GM19395 (cell line): ENCODE results near the gene PAX4.

ENCODE experiments used
- ATAC-seq: cut with Tn5 transposase; IDR thresholded peaks from one replicate; pipeline ENCODE4 v1.9.1; 2021; ENCODE audit warnings: mild to moderate bottlenecking, moderate library complexity; ENCODE audit not compliant: unreplicated experiment

Gene PAX4

DNA sequence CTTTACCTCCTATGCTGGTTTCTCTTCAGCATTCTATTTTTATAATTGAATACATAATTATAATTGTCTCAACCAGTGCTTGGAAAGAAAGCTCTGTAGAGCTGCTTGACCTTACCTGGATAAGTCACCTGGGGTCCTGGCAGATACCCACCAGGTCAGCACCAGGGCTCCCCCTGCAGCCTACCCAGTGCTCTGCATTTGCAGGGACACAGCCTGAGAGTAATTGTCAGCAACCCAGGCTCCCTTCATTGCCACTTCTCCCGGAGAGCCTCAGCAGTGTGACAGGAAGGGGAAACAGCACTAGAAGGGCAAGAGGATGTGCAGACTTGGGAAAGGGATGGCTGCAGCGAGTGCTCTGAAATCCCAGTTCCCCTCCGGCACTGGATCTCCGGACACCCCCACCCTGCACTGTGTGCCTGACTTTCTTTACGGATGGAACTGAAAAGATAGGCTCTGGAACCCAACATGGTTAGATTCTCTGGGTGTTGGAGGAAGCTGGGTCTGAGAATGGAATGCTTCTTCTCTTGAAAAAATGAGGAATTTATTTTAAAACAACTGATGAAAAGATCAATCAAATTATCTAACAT, 11.4 kb upstream of the PAX4 start:
- peak; percentile 76 for ATAC-seq

DNA sequence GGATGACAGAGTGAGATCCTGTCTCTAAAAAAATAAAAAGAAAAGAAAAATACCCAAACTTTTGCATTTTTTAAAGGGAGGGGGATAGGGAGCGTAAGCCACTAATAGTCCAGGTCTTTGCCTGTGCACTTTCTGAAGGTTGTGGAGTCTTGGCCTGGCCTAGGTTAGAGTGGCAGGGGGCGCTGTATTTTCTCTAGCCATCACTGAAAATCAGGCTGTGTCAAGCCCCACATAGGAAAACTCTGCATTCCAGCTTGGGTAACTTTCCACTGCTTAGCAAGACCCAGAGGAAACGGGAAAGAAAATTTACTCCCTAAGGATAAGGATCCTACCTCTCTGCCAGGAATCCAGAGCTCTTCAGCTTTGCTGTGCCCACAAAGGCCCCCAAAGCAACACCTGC, 10.5 kb upstream of the PAX4 start:
- ATAC-seq: no peak

DNA sequence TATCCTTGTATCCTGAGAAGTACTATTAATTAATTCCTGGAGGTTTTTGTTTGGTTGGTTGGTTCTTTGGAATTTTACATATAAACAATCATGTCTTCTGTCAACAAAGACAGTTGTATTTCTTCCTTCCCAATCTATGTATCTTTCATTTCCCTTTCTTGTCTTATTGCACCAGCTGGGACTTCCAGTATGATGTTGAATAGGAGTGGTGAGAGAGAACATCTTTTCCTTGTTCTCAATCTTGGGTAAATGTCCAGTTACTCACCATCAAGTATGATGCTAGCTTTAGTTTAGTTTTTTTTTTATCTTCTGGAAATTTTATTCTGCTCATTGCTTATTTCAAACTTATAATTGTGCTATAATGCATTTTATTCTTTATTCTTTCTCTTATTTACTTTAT, 7.4 kb upstream of the PAX4 start:
- no peak for ATAC-seq

DNA sequence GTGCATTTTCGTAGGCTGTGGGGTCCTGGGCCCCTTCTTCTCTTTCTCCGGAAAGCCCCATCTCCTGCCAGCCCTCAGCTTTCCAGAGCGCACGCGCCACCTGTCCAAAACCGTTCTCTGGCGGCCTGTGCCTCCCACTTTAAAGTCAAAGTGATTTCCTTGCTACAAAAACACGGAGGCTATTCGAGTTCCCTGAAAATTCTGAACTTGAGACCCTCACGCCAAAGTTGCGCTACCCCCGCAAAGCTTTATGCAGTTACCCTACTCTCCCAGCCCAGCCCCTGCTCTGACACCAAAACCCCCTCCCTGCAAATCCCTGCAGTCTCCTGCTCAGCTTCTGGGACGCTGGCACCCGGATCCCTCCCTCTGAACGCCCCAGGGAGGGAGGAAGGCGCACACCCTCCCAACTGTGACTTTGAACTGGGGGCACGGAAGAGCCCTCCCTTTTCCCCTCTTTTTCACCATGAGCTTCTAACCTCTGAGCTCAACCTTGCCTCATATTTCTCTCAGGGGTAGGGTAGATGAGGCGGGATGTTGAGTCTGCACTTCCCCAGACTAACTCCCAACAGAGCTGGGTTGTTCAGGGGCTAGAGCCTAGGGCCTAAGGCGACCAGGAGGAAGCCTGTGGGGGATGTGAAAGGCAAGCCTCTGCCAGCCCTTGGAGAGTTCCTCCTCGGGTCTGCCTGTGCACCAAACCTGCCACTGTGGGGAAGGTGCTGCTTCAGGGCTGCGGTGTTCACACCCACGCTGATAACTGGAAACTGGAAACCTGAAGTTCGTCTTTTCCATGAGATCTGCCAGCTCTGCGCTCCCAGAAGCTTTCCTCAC, 2.7 kb upstream of the PAX4 start:
- no peak for ATAC-seq

DNA sequence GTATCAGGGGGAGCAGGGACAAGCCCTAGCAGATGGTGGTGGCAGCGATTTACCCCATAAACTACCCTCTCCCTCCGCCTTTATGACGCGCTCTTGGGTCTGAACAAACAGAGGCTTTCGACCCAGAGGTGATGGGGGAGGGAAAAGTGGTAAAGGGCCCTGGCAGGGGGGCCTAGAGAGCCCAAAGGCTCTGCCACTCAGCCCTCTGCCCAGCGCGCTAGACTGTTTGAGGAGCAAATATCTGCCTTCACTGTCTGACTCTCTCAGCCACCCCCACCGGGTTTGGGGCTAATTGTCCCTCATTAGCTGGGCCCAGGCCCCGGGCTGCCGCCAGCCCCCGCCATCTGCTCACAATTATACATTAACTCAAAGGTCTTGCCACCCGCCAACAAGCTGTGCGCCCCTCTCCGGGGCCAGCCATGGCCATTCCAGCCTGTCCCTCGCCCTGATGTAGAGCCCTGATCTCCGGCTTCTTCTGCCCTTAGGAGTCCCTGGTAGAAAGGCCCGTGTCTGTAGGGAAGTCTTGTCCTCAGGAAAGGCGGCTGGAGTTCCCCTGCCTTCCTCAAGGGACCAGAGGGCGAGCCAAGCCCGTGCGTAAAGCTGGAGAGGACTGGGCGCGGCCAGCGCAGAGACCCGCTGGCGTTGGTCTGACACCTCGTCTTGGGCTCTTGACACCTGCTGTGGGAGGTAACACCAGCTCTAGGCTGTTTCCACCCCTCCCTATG, 1.9 kb upstream of the PAX4 start:
- no peak for ATAC-seq

DNA sequence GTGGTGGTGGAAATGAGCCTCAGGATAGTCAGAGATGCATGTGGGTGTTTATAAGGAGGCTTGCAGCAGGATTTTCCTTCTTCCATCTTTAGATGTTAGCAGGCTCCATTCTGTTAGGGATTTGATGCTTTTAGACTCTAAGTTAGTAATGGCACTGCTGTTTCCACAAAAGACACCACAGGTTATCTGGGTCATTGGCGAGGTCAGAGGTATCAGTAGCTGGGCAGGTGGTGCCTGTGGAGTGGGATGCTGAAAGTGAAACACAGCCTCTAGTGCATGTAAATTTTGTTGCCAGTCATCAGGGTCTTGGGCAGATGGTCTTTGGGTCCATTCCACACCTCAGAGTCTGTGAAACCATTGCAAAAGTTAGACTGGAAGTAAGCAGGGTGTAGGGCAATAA, 833 bp upstream of the PAX4 start:
- ATAC-seq: no peak

DNA sequence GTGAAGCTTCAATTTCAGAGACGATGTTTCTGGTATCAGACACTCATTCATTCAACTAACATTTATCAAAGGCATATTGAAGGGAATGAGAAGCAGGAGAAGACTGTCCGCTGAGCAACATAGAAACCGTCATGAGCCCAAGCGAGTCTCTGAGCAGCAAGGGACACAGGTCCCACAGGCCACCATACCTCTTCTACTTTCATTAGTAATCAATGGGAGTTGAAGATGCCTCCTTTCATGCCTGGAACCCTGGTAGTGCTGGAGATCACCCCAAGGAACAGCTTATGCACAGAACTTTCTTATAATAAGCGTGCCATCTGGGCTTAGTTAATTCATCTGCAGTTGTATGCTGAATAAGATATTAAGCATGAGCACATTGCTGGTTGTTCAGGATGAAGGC, 1.2 kb downstream of the PAX4 start:
- ATAC-seq: no peak

DNA sequence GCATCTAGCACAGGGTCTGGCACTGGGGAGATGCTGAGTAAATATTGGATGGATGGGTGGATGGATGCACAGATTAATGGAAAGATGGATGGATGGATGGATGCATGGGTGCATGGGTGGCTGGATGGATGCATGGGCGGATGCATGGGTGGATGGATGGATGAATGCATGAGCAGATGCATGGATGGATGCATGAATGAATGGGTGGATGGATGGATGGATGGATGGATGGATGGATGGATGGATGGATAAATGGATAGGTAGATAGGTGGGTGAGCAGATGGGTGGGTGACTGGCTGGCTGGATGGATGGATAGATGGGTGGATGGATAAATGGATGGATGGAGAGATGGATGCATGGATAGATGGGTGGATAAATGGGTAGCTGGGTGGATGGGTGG, 5.7 kb downstream of the PAX4 start:
- ATAC-seq: no peak

DNA sequence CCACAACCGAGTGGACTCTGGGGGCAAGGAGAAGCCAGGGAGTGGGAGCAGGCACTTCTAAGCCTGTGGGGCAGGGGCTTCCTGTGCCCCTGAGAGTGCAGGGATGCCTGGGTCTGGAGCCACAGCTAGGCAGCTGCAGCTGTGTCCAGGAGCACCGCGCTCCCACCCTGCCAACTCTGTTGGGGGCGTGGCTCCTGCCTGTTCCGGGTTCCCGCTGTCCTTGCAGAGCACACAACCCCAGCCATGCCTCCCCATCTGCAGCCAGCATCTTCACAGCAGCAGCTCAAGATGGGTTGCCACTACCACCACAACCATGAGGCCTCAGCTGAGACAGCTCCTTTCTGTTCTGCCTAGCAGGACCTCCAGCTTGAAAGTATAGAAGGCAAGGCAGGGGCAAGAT, 8.6 kb downstream of the PAX4 start:
- ATAC-seq: no peak

DNA sequence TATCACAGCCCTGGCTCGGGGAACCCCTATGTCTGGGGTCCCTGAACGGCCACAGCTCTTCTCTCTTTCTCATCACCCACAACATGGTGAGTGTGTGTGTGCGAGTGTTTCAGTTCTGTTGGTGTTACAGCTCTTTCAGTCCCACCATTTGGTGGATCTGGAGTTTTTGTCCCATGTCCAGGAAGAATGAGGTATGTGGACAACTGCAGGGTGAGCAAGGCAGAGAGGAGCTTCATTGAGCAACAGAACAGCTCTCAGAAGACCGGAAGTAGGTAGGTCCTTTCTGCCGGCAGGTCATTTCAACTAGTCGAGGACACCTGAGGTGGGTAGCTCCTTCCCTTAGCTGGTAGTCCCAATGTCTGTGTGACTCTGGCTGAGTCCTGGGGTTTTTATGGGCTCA, 9.5 kb downstream of the PAX4 start:
- ATAC-seq: no peak

DNA sequence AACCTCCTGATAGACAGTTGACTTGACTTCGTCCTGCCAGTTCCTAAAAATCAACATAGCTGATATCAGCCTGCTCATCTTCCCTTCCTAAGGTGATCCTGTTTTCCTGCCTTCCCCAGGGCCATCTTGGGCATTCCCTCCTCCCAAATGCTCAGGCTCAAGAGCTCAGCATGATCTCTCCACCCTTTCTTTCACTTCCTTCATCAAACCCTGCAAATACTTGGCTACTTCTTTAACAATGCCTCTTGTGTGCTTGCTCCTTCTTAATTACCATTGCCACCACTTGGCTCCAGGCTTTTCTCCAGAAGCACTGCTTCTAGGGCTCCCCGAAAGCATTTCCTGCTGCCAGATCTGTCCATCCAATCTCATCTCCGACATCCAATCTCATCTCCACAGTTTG, 17.1 kb downstream of the PAX4 start:
- no peak for ATAC-seq

DNA sequence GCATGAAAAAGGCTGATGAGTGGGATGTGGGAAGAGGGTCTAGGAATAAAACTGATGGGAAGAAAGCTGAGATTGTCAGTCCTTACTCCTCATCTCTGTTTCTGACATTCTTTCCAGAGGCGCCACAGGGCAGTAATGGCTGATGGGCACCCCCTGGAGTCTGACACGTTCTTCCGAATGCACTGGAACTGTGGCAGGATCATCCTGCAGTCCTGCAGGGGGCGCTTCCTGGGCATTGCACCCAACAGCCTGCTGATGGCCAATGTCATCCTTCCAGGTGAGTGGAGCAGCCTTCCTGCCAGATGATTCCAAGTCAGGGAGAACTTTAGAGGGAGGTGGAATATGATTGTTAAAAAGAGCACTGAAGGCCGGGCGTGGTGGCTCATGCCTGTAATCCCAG, 19.6 kb downstream of the PAX4 start:
- no peak for ATAC-seq

DNA sequence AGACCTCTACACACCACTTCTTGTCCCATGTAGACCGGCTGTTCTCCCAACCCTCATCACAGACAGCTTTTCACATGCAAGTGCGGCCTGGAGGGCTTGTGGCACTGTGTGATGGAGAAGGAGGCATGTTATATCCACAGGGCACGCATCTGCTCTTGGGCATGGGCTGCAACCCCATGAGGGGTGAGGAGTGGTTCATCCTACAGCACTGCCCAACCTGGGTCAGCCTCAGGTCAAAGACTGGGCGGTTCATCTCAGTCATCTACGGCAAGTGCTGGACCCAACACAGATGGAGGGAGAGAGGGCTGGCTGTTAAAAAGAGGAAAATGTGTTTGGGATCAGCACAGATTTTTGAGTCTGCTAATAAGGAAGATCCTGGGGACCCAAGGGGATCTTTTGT, 22.2 kb downstream of the PAX4 start:
- no peak for ATAC-seq

DNA sequence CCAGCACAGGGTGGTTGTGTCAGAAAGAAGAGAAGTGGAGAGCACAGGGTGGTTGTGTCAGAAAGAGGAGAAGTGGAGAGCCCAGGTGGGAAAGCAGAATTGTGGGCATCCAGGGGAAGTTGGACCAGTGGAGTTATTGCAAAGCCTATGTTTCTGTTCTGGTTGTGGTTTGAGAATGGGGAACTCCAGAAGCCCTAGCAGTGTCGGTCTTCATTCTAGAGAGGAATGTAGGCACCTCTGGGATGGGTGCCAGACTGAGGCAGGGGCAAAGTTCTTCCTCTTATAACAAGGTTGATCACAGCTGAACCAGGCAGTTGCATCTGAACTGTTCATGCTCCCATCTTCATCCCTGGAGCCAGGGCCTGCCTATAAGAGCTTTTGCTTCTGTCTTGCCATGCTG, 23.5 kb downstream of the PAX4 start:
- ATAC-seq: no peak

DNA sequence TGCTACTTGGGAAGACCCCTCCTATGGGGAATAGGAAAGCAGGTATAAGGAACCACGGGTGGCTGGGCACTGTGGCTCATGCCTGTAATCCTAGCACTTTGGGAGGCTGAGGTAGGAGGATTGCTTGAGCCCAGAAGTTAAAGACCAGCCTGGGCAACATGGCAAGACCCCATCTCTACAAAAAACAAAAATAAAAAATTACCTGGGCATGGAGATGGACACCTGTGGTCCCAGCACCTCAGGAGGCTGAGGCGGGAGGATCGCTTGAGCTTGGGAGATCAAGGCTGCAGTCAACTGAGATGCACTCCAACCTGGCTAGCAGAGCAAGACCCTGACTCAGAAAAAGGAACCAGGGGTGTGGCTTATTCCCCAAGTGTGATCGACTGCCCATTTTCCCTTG, 25.4 kb downstream of the PAX4 start:
- ATAC-seq: no peak

DNA sequence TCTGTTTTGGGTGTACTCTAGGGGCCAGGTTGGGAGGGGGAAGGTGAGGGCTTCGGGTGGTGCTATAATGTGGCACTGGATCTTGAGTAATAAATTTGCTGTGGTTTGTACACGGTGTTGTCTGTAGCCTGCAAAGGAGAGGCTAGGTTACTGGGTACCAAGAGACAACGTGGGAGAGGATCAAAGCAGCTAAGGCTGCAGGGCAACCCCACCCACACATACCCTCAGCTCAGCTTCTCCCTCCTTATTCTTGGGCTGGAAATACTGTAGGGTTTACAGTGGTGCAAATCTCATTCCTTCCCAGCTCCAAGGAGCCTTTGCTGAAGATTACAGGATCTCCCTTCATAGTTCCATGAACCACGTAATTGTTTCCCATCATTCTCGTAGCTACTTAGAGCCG, 26.4 kb downstream of the PAX4 start:
- no peak for ATAC-seq

DNA sequence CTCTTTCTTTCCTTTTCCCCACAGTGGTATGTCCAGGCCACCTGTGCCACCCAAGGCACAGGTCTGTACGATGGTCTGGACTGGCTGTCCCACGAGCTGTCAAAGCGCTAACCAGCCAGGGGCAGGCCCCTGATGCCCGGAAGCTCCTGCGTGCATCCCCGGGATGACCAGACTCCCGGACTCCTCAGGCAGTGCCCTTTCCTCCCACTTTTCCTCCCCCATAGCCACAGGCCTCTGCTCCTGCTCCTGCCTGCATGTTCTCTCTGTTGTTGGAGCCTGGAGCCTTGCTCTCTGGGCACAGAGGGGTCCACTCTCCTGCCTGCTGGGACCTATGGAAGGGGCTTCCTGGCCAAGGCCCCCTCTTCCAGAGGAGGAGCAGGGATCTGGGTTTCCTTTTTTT, 26.8 kb downstream of the PAX4 start:
- ATAC-seq: no peak

DNA sequence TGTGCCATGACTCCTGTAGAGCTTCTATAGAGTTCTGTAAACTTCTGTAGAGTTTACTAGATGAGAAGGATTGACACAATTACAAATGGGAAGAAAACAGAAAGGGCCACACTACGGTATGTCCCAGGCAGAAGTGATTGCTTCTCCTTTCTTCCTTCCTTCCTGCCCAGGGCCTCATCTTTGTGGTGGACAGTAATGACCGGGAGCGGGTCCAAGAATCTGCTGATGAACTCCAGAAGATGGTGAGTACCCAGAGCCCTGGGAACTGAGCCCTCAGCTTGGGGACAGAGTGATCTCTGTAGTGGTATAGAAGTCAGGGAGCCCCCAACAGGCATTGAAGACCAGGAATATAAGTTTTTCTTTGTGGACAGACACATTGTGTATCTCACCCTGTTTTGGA, 28.0 kb downstream of the PAX4 start:
- no peak for ATAC-seq

DNA sequence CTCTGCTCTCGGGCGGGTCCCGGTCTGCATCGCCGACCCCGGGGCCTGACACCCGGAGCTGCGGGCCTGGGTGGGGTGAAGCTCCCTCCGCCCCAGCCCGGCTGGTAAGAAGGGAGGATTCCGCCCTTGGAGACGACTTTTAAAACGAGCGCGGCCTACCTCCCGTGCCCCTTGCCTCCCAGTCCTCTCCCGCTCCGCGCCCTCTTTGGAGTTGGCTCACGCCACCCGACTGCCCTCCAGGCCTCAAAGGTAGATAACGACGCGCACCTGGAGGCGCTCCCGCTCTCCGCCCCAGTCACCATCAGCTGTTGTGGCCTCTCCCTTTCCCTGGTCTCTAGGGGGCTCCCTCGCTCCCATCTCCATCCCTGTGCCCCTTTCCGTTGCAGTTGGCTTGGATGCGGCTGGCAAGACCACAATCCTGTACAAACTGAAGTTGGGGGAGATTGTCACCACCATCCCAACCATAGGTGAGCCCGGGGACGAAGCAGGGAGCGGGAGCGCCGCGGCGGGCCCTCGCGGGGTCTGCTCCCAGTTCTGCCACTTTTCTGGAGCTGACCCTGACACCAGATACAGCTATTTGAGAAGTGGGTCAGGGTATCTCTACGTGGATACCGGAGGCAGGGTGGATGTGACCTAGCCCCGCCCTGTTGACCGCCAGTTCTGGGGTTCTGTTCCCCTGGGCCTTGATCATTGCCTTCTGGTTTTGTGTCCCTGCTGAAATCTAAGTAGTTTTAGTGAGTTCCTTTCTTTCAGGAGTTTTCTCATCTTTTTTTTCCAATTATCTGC, 29.1 kb downstream of the PAX4 start:
- peak; percentile 30 for ATAC-seq

DNA sequence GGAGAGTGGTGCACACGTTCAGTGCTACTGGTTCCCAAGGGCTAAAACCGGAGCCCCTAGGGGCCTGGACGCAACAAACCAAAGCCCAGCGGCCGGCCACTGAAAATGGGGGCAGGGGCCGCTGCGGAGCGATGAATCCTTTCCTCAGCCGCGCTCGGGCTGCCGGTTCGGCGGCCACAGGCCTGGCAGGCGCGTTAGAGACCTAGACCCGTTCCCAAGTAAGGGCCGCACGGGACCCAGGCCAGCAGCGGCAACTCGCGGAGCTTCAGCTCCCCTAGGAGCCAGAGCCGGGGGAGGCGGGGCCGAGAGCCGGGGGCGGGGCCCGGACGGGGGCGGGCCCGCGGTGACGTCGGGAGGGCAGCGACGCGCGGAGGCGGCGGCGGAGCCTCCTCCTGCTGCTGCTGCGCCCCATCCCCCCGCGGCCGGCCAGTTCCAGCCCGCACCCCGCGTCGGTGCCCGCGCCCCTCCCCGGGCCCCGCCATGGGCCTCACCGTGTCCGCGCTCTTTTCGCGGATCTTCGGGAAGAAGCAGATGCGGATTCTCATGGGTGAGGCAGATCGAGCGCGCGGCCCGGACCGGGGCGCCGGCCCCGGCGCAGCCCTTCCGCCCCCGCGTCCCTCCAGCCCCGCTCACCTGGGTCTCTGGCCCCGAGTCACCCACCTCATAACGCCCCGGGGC, 29.8 kb downstream of the PAX4 start, which contains the start of gene ARF5:
ARF5 (plus strand) TSS at position 393 of the 678 bp plus-strand sequence; CDS start at position 481, 88 bp downstream.
- ATAC-seq: peak; percentile 77

DNA sequence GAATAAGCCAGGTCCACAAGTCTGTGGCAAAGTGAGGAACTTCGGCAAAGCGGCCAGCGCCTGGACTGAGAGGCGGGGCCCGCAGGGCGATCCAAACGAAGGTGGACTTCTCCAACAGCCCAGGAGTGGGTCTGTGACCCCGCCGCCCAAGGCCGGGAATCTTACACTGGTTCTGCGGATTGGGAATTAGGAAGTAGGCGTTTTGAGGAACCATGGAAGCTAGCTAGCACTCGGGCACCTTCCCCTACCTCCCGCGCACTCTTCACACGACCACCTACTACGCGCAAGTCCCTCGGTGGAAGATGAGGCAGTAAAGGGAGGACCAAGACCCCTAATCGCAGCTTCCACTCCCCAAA, 30.3 kb downstream of the PAX4 start:
- no peak for ATAC-seq
